ENCODE data around the gene LRP1.

- TF ChIP-seq CTCF (IDR thresholded peaks at IDR 0.05; ENCODE audit: low read depth, low read length, poor library complexity, severe bottlenecking): no peak
- no peak for TF ChIP-seq EZH2phosphoT487 (IDR thresholded peaks at IDR 0.05; ENCODE audit: borderline replicate concordance, low read length)
Measured at GRCh38 chr12:57190821-57191220, 62.5 kb downstream of the LRP1 start.

Measured in DOHH2 (cell line).